Bone marrow (tissue), 2 donors: ENCODE measurements around the gene ADAM22.
A peak's percentile ranks its signal among the peaks of the same experiment; 100 is the strongest.
"Not testable (repeated sequence)": the region's sequence is repeated elsewhere in the genome, so short reads cannot be mapped to it uniquely, and the experiment has no call there.

ENCODE experiments used
- DNase-seq, 2 donors: peaks; one replicate each; lab custom pipeline; 2025; lab: John Stamatoyannopoulos, UW

Gene ADAM22

GRCh38 chr7:87933953-87934698 is at the start of gene ADAM22:
ADAM22 (plus strand) TSS chr7:87934251; CDS start chr7:87934466, 215 bp downstream.
- peak in 1 of 2 donors; percentile 61 for DNase-seq

- no peak for DNase-seq
Measured at GRCh38 chr7:87885018-87885417, 49.0 kb upstream of the ADAM22 start.

- no peak for DNase-seq
Measured at GRCh38 chr7:87886875-87887274, 47.2 kb upstream of the ADAM22 start.

- no peak for DNase-seq
Measured at GRCh38 chr7:87895363-87895762, 38.7 kb upstream of the ADAM22 start.

GRCh38 chr7:87899255-87899654 is 34.8 kb upstream of the ADAM22 start:
- no peak for DNase-seq

GRCh38 chr7:87907136-87907906 is 26.7 kb upstream of the ADAM22 start:
- DNase-seq: not testable (repeated sequence)

- not testable (repeated sequence) for DNase-seq
Measured at GRCh38 chr7:87908814-87909213, 25.2 kb upstream of the ADAM22 start.

- DNase-seq: no peak
Measured at GRCh38 chr7:87912121-87912520, 21.9 kb upstream of the ADAM22 start.

GRCh38 chr7:87918740-87919139 is 15.3 kb upstream of the ADAM22 start:
- DNase-seq: no peak

- no peak for DNase-seq
Measured at GRCh38 chr7:87919875-87920274, 14.2 kb upstream of the ADAM22 start.

GRCh38 chr7:87920578-87920977 is 13.5 kb upstream of the ADAM22 start:
- DNase-seq: no peak

GRCh38 chr7:87922759-87923395 is 11.2 kb upstream of the ADAM22 start:
- DNase-seq: not testable (repeated sequence)

GRCh38 chr7:87926581-87927461 is 7.2 kb upstream of the ADAM22 start:
- DNase-seq: no peak

- no peak for DNase-seq
Measured at GRCh38 chr7:87933605-87933952, 472 bp upstream of the ADAM22 start.

GRCh38 chr7:87934699-87935383 is 790 bp downstream of the ADAM22 start:
- no peak for DNase-seq

- no peak for DNase-seq
Measured at GRCh38 chr7:87935384-87935706, 1.3 kb downstream of the ADAM22 start.

- DNase-seq: no peak
Measured at GRCh38 chr7:87941138-87941537, 7.1 kb downstream of the ADAM22 start.

GRCh38 chr7:87944547-87944946 is 10.5 kb downstream of the ADAM22 start:
- no peak for DNase-seq

- not testable (repeated sequence) for DNase-seq
Measured at GRCh38 chr7:87945926-87946325, 11.9 kb downstream of the ADAM22 start.

GRCh38 chr7:87948371-87948770 is 14.3 kb downstream of the ADAM22 start:
- no peak for DNase-seq

- DNase-seq: no peak
Measured at GRCh38 chr7:87959336-87959735, 25.3 kb downstream of the ADAM22 start.
